GM21529 (cell line): ENCODE results near the gene GPR55.
"Not testable (repeated sequence)": the region's sequence is repeated elsewhere in the genome, so short reads cannot be mapped to it uniquely, and the experiment has no call there.

Experiments used
- ATAC-seq: cut with Tn5 transposase; IDR thresholded peaks from one replicate; pipeline ENCODE4 v1.9.1; 2021; ENCODE audit not compliant: unreplicated experiment

GPR55 gene

DNA sequence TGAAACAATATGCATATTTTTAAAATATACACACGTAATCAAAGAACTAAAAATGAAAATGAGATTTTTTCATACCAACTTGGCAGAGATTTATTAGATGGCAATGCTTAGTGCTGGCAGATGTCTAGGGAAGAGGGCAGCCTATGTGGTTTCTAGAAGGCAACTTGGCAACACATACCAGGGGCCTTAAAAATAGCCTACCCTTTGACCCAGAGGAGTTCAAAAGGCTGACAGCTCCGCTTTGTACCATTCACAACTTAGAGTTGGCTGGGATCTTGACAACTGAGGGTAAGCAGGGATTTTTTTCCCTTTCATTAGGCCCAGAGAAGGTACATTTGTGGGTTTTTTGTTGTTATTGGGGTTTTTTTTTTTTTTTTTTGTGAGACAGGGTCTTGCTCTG is 26.4 kb upstream of the GPR55 start:
- ATAC-seq, result no peak

- no peak for ATAC-seq
Measured at GRCh38 chr2:230950874-230951339, 25.9 kb upstream of the GPR55 start.

- peak; percentile 65 for ATAC-seq
Measured at GRCh38 chr2:230949966-230950873, 25.2 kb upstream of the GPR55 start.

DNA sequence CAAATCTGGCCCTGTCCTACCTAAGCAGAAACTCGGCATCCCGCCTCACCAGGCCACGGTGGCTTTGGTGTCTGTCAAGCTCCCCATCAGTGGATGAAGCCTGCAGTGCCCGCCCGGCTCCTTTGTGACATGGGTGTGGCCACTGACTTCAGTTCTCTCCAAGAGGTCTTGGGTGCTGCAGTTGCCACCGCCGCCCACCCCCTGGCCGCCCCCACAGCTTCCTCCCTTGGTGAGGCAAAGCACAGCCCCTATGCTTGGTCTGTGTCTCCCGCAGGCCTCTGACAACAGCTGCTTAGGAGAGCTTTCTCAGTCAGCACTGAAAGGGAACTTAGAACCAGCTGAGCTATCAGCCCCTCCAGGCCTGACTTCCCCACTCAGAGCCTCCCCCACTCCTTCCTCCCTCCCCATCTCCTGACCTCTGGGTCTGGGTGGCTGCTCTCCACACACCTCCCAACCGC is 22.9 kb upstream of the GPR55 start:
- ATAC-seq, result peak; percentile 37

- no peak for ATAC-seq
Measured at GRCh38 chr2:230947235-230947576, 22.2 kb upstream of the GPR55 start.

DNA sequence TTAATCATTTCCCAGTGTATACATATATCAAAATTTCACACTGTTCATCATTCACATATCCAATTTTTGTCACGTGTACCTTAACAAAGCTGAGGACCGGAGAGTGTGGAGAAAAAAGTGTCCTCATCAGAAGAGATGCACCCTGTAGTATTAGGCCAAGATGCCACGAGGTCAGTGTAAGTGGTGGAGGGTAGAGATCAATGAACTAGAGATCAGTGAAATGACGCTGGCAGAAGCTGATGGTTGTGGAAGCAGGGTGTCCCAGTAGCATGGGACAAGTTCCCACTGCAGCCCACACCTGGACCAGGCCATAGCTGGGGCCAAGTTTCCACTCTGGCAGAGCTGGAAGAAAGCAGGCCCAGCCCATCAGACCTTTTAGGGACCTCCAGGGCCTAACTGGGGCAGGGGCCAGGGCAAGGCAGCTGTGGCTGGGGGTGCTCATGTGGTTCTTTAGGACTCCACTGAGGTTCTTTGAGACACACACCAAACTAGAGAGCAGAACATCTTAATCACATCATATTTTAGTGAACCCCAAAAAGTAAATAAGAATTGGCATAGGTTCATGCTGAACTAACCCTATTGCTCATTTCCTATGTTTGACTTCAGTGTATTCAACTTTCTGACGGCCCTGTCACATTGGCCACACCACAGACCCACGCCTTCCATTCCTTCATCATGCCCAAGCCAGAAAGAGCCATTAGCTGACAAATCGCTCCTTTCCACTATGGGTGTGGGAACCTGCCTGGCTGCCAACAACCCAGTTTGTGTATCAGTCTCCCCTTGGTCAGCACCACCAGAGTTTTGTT is 21.6 kb upstream of the GPR55 start:
- no peak for ATAC-seq

GRCh38 chr2:230944757-230945372 is 19.8 kb upstream of the GPR55 start:
- ATAC-seq, result no peak

GRCh38 chr2:230944123-230944653 is 19.1 kb upstream of the GPR55 start:
- ATAC-seq, result peak; percentile 45

GRCh38 chr2:230942920-230943896 is 18.2 kb upstream of the GPR55 start:
- peak; percentile 70 for ATAC-seq

- ATAC-seq, result no peak
Measured at GRCh38 chr2:230942371-230942770, 17.3 kb upstream of the GPR55 start.

DNA sequence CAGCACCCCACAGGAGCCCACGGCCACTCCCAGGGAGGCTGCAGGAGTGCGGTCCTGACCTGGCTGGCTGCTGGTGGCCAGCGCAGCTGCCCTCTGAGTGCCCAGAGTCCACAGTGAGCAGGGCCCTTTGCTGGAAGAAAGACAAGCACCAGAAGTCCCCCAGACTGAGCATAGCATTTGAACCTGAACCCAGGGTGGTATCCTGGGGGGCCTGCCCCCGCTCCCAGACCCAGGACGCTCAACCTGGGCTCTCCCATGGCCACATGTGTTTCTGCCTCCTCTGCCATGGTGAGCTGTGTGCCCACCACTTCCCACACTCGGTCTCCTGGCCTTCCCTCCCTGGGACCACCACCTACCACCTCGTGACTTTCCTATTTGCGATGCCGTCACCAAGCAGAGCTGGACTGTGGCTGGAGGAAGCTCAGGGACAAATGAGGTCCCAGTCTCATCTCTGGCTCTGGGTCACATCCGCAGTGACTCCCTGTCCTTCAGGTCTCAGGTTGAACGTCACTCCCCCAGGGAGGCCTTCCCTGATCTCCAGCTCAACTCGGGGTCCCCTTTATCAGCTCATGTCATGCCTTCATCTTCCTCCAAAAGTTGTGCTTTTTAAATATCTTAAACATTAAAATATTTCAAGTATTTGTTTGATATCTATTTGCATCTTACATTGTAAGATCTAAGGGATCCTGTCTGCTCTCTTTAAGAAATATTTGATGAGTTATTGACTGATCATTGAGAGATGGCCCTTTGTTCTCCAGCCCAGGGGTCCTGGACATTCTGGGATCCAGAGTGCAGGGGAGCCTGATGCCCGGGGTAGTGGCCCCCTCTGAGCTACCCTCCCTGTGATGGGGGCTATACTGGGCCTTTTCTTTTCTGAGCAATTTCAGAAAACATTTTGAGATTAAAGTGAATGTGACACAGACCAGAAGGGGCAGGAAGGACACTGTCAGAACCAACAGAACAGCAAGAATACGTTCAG is 16.4 kb upstream of the GPR55 start:
- no peak for ATAC-seq

- ATAC-seq, result no peak
Measured at GRCh38 chr2:230940471-230940815, 15.4 kb upstream of the GPR55 start.

DNA sequence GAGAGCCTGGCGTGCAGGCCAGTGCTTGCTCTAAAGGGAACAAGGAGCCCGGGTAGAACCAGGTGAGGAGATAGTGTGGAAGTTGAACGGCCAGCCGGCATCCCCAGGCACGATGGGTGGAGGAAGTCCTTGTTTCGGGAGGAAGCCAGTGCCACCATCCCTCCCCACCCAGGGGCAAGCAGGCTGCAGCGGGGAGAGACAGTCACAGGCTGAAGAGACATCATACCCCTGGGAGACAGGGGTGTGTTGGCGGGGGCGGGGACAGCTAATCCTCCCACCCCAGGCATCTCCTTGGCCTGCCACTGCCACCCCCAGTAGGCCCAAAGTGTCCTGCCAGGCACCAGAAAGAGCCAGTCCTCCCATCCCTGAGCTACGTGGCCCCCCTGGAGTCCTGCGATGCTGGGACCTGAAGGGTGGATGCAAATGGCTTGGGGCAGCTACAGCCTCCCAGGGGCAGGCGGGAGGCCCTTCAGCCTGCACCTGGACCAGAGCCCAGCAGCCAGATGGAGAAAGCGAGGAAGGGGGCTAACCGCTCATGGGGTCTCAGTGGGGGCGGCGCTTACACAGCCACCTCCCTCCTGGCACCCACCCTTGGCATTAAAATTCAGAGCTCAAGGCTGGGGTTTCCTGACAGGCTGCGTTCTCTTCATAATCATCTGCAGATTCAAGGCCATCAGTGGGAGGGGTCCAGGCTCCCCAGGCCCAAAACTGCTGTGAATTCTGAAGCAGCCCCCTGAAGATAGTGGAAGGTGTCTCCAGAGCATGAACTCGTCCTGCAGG is 14.8 kb upstream of the GPR55 start:
- no peak for ATAC-seq

GRCh38 chr2:230939066-230939591 is 14.1 kb upstream of the GPR55 start:
- no peak for ATAC-seq

DNA sequence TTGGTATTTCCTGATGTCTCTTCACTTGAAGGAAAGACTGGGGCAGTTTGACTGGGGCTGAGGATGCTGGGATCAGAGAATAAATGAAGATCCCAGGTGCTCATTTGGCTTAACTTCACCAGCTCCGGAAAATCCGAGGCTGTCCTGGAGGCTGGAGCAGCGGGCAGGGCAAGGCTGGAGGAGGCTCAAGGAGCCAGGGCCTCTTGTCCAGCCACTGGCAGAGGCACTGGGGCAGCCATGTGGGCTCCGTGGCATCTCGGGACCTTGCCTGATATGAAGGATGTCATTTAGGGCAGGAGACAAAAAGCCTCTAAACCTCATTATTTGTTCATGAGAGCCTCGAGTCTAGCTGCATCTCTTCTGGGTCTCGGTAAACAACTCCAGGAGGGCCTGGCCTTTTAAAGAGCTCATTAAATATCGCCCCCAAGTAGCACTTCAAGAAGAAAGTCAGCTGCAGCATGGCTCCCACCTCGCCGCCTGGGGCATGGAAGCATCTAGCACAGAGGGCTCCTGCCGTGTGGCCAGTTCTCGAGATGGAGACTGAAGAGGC is 13.5 kb upstream of the GPR55 start:
- no peak for ATAC-seq

DNA sequence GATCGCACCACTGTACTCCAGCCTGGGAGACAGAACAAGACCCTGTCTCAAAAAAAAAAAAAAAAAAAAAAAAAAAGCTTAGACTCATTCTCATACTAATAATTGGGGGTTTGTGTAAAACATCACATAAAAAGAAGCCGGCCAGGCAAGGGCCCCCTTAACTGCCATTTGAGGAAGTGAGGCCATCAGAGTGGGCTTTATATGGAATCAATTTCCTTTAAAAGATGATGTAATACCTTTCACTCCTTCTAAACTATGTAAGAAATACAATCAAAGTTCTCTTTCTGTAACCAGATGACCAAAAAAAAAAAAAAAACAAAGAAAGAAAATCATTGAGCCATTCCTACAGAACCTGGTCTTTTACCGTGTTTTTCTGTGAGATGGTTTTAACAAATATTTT is 13.1 kb upstream of the GPR55 start:
- ATAC-seq, result no peak

GRCh38 chr2:230937362-230937761 is 12.3 kb upstream of the GPR55 start:
- no peak for ATAC-seq

- not testable (repeated sequence) for ATAC-seq
Measured at GRCh38 chr2:230936243-230936642, 11.2 kb upstream of the GPR55 start.
